IPS DF 6.9 (cell line): ENCODE measurements around the gene PRODH.
"Not testable (repeated sequence)": the region's sequence is repeated elsewhere in the genome, so short reads cannot be mapped to it uniquely, and the experiment has no call there.

Source experiments
- DNase-seq: peaks from one replicate; pipeline ENCODE4 v3.0.0-alpha.2; 2013; ENCODE audit warnings: low read depth, low spot score
- H3K27ac ChIP-seq: one replicate; pipeline ENCODE4 v1.5.1; 2013; ENCODE audit warnings: low read length, control low read depth
- H3K27me3 ChIP-seq: 2 replicates; pipeline ENCODE4 v1.6.1; 2013; ENCODE audit warnings: mild to moderate bottlenecking, low read length; ENCODE audit not compliant: control insufficient read depth, insufficient read depth
- H3K36me3 ChIP-seq: 2 replicates; pipeline ENCODE4 v1.6.1; 2013; ENCODE audit warnings: low read length; ENCODE audit not compliant: control insufficient read depth, insufficient read depth
- H3K4me1 ChIP-seq: 2 replicates; pipeline ENCODE4 v1.6.1; 2013; ENCODE audit warnings: low read length; ENCODE audit not compliant: control insufficient read depth, insufficient read depth
- H3K4me3 ChIP-seq: 2 replicates; pipeline ENCODE4 v1.5.1; 2013; ENCODE audit warnings: mild to moderate bottlenecking, low read length
- H3K9me3 ChIP-seq: 2 replicates; pipeline ENCODE4 v1.6.1; 2013; ENCODE audit warnings: low read length, inconsistent platforms; ENCODE audit not compliant: control insufficient read depth, insufficient read depth
- WGBS: extraction: QIAGEN DNeasy Blood & Tissue Kit; methylation state at CpG from one replicate; pipeline ENCODE4 v1.1.7; 2013; ENCODE audit warnings: mixed read lengths, missing lambda C conversion rate; ENCODE audit not compliant: insufficient read length, insufficient coverage; 5-methylcytosine and 5-hydroxymethylcytosine counted together

The PRODH gene

DNA sequence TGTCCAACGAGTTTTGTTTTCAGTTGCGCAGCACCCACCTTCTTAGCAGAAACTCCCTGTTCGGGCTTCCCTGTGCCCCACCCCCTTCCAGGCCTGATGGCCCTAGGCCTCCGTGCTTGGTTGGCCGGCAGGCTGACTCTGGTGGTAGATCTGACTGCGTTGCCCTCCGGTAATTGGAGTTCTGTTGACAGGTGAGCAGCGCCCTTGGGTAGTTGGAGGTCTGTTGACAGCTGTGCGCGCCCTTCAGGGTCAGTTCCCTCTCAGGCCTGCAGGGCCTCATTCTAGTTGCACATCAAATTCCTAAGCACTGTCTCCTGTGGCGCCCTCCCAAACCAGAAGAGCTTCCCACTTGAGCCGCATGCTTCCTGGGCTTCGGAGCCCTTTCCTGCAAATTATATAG lies 29.2 kb downstream of the PRODH start:
- DNase-seq, result no peak
- Histone ChIP-seq H3K27me3 (no peaks in the 10 kb centered on the region), H3K4me1 (no peaks in the 10 kb centered on the region), H3K9me3 (no peaks in the 10 kb centered on the region), H3K4me3 (no peak overlapping the region), H3K27ac (no peak overlapping the region), H3K36me3 (no peaks in the 10 kb centered on the region)
- no CpG with 5 or more reads among the region's 13 CpGs for WGBS

DNA sequence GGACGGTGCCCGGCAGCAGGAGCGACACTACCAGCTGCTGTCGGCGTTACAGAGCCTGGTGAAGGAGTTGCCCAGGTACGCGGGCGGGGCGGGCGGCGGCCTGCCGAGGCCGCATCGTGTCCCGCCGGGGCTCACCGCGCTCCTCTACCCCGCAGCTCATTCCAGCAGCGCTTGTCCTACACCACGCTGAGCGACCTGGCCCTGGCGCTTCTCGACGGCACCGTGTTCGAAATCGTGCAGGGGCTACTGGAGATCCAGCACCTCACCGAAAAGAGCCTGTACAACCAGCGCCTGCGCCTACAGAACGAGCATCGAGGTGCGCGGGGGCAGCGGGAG lies 29.7 kb downstream of the PRODH start:
- H3K27ac ChIP-seq, H3K27me3 ChIP-seq, H3K9me3 ChIP-seq, H3K4me3 ChIP-seq, DNase-seq, H3K4me1 ChIP-seq, H3K36me3 ChIP-seq: not testable (repeated sequence)
- no CpG with 5 or more reads among the region's 36 CpGs for WGBS

DNA sequence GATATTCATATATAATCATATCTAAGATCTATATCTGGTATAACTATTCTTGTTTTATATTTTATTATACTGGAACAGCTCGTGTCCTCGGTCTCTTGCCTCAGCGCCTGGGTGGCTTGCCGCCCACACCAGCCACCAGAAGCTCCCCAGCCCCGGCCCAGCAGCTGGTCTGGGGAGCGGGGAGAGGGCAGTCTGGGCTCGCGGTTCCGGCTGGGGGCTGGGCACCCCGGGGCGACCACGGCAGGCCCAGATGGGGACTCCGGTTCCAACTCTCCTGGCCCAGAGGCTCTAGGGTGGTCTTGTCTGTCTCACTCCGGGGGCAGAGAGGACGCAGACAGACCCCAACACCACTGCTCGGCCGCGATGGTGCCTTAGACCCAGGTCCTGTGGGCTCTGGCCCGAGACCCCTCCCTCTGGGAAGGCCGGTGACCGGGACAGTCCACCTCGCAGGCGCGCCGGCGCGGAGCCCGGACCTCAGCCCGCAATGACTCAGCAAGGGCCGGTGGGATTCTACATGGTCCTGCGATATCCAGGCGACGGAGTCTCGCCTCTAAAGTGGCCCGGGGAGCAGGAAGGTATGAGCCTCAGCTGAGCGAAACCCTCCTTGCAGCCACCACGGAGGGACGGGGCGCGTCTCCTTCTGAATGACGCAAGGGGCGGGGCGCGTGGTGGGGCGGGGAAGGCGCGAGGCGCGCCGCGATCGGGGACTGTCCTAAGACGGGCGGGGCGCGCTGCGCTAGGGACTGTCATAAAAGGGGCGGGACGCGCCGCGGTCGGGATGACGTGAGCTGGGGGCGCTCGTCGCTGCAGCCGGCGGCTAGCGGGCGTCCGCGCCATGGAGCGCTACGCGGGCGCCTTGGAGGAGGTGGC lies 30.3 kb downstream of the PRODH start, which contains the start of gene DGCR6:
Gene DGCR6, plus strand, starts transcription at position 781 of the 870 bp plus-strand sequence. Its CDS starts 55 bp downstream, at position 836.
- no peaks in the 10 kb centered on the region for H3K9me3 ChIP-seq
- no peaks in the 10 kb centered on the region for H3K4me1 ChIP-seq
- H3K27ac ChIP-seq, result no peak within 1 kb of the TSS
- no peak within 1 kb of the TSS for H3K4me3 ChIP-seq
- H3K27me3 ChIP-seq, result no peaks in the 10 kb centered on the region
- no peaks in the 10 kb centered on the region for H3K36me3 ChIP-seq
- no CpG with 5 or more reads among the region's 77 CpGs for WGBS
- no peak for DNase-seq

DNA sequence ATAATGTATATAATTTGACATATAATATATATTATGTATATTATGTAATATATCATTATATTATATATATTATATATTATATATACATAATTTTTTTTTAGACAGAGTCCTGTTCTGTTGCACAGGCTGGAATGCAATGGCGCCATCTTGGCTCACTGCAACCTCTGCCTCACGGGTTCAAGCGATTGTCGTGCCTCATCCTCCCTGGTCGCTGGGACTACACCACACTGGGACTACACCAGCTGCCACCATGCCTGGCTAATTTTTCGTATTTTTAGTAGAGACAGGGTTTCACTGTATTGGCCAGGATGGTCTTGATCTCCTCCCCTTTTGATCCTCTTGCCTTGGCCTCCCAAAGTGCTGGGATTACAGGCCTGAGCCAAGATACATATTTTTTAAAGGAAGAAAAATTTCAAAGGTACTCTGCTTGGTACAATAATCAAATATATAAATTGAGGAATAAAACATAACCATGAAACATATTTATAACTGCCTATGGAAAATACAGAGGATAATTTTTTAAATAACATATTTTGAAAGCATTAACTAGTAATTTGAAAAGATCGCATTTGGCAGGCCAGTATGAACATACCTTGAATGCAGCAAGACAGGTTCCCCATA lies 39.9 kb downstream of the PRODH start:
- H3K27me3 ChIP-seq, DNase-seq, H3K36me3 ChIP-seq, H3K9me3 ChIP-seq, H3K4me1 ChIP-seq, H3K4me3 ChIP-seq, H3K27ac ChIP-seq: not testable (repeated sequence)
- WGBS, result no CpG with 5 or more reads among the region's 7 CpGs

DNA sequence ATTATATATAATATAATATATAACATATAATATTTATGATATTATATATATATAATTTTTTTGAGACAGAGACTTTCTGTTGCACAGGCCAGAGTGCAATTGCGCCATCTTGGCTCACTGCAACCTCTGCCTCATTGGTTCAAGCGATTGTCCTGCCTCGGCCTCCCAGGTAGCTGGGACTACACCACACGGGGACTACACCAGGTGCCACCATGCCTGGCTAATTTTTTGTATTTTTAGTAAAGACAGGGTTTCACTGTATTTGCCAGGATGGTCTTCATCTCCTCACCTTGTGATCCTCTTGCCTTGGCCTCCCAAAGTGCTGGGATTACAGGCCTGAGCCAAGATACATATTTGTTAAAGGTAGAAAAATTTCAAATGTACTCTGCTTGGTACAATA lies 42.3 kb downstream of the PRODH start:
- H3K4me1 ChIP-seq, H3K27ac ChIP-seq, DNase-seq, H3K4me3 ChIP-seq, H3K36me3 ChIP-seq, H3K9me3 ChIP-seq, H3K27me3 ChIP-seq: not testable (repeated sequence)
- no CpG with 5 or more reads among the region's 4 CpGs for WGBS

DNA sequence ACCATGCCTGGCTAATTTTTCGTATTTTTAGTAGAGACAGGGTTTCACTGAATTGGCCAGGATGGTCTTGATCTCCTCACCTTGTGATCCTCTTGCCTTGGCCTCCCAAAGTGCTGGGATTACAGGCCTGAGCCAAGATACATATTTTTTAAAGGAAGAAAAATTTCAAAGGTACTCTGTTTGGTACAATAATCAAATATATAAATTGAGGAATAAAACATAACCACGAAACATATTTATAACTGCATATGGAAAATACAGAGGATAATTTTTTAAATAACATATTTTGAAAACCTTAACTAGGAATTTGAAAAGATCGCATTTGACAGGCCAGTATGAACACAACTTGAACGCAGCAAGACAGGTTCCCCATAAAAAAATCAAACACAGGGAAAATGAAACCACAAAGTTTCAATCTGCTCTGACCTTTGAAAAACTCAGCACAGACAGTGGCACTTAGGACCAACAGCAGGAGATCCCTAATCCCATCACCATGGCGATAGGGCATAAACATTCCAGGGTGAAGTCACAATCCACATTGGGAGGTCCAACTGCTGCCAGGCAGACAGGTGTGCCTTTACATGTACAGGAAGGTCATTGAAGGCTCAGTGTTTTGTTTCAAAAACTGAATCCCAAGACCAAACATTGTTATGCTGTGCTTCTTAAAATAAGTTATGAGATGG lies 45.4 kb downstream of the PRODH start:
- no CpG with 5 or more reads among the region's 5 CpGs for WGBS
- not testable (repeated sequence) for H3K36me3 ChIP-seq, H3K4me3 ChIP-seq, H3K4me1 ChIP-seq, DNase-seq, H3K27ac ChIP-seq, H3K9me3 ChIP-seq, H3K27me3 ChIP-seq

DNA sequence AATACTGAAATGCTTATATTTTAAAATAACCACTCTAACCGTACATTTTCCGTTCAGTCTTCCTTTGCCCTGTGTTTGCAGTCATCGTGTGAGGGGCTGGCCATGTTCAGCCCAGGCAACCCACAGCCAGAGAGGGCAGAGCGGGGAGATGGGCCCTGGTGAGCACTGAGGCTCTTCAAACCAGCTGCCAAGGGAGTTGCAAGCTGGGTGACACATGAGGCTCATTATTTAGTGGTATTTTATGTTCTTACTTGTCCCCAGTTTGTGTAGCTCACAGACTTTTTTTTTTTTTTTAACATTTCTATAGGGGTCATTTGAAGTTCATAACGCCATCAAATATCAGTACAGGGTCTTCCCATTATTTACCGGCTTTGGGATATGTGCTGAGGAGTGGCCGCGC lies 48.0 kb downstream of the PRODH start:
- Histone ChIP-seq H3K9me3 (no peaks in the 10 kb centered on the region), H3K4me1 (no peaks in the 10 kb centered on the region), H3K27ac (no peak overlapping the region), H3K4me3 (no peak overlapping the region), H3K27me3 (no peaks in the 10 kb centered on the region), H3K36me3 (no peaks in the 10 kb centered on the region)
- DNase-seq, result no peak
- no CpG with 5 or more reads among the region's 8 CpGs for WGBS

DNA sequence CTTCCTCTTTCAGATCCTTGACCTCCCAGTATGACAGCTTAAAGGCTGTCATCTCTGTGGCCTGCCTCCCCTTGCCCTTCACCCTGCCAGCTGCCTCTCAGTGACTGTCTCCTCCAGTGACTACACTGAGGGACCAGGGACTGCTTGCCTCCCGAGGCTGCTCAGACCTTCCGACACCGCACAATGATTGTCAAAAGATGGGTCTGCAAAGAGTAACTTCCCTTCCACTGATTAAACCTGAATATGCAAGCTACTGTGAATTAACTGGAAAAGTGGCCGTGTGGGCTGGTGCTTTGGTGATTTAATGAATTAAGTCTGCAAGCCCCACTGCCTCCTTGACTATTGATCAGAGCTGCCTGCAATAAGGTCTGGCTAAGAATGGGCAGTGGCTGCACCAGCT lies 51.6 kb downstream of the PRODH start:
- WGBS, result no CpG with 5 or more reads among the region's 4 CpGs

DNA sequence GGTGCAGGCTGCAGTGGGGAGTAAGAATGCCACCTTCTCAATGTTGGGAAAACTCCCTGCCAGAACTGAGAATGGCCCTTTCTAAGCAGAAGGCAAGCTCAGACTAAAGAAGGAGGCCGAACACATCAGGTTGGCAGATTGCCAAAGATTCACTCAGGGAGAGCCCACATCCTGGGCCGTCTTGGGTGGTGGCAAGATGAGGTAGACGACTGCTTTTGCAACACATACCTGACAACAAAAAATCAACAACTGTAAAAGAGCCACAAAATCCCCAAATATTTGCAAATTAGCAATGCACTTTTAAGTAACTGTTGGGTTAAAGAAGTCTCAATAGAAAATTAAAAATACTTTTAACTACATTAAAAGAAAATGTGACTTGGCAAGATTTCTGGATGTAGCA lies 54.8 kb downstream of the PRODH start:
- H3K4me1 ChIP-seq, H3K36me3 ChIP-seq, H3K4me3 ChIP-seq, H3K9me3 ChIP-seq, H3K27ac ChIP-seq, H3K27me3 ChIP-seq, DNase-seq: not testable (repeated sequence)
- no CpG with 5 or more reads among the region's 3 CpGs for WGBS

More for the DNA sequence above, 51.6 kb downstream of the PRODH start:
- not testable (repeated sequence) for H3K27ac ChIP-seq, H3K36me3 ChIP-seq, H3K9me3 ChIP-seq, H3K4me3 ChIP-seq, H3K4me1 ChIP-seq, DNase-seq, H3K27me3 ChIP-seq
